SK-N-SH treated with all-trans-retinoic acid at 6 μM for 48 hours (cell line): ENCODE measurements around the gene FAM20B.

Source experiments
- ATAC-seq: fragments of 200-7000 bp; cut with Tn5 transposase; 3 replicates; pipeline ENCODE4 v1.9.1; 2020; ENCODE audit warnings: mild to moderate bottlenecking, moderate library complexity
- ARNTL ChIP-seq: fragments of 450-650 bp; formaldehyde crosslinking; IDR thresholded peaks from 2 replicates; pipeline ENCODE4 v1.5.0; 2020; ENCODE audit warnings: low read depth, mild to moderate bottlenecking, moderate library complexity, borderline replicate concordance
- BACH2 ChIP-seq: fragments of 250-450 bp; sonication (Bioruptor Pico); IDR thresholded peaks from 2 replicates; pipeline ENCODE4 v1.9.0; 2021; ENCODE audit warnings: mild to moderate bottlenecking, borderline replicate concordance
- CSDC2 ChIP-seq: fragments of 250-450 bp; sonication (Bioruptor Pico); IDR thresholded peaks from 2 replicates; pipeline ENCODE4 v1.5.0; 2020; ENCODE audit warnings: mild to moderate bottlenecking, moderate library complexity
- CSRNP3 ChIP-seq: fragments of 250-450 bp; sonication (Bioruptor Pico); IDR thresholded peaks from 2 replicates; pipeline ENCODE4 v1.5.1; 2021; ENCODE audit warnings: mild to moderate bottlenecking, moderate library complexity
- GLIS3 ChIP-seq: fragments of 250-450 bp; sonication (Bioruptor Pico); IDR thresholded peaks from 2 replicates; pipeline ENCODE4 v1.5.0; 2020; ENCODE audit warnings: mild to moderate bottlenecking, moderate library complexity
- ISL1 ChIP-seq: fragments of 250-450 bp; sonication (Bioruptor Pico); IDR thresholded peaks from 2 replicates; pipeline ENCODE4 v2.1.2; 2022; ENCODE audit warnings: mild to moderate bottlenecking, moderate library complexity
- OSR1 ChIP-seq: fragments of 250-450 bp; sonication (Bioruptor Pico); IDR thresholded peaks from 2 replicates; pipeline ENCODE4 v1.8.0; 2022; ENCODE audit warnings: moderate library complexity, mild to moderate bottlenecking, inconsistent platforms
- POU6F1 ChIP-seq: fragments of 250-450 bp; sonication (Bioruptor Pico); IDR thresholded peaks from 2 replicates; pipeline ENCODE4 v1.8.0; 2021; ENCODE audit warnings: low read depth, mild to moderate bottlenecking, moderate library complexity, borderline replicate concordance
- PPARA ChIP-seq: fragments of 250-450 bp; sonication (Bioruptor Pico); IDR thresholded peaks from 2 replicates; pipeline ENCODE4 v1.5.0; 2020; ENCODE audit warnings: mild to moderate bottlenecking, borderline replicate concordance
- RARB ChIP-seq: fragments of 250-450 bp; sonication (Bioruptor Pico); IDR thresholded peaks from 2 replicates; pipeline ENCODE4 v1.8.0; 2021; ENCODE audit warnings: mild to moderate bottlenecking, moderate library complexity
- SNAI2 ChIP-seq: fragments of 250-450 bp; sonication (Bioruptor Pico); IDR thresholded peaks from 2 replicates; pipeline ENCODE4 v1.5.0; 2020; ENCODE audit warnings: mild to moderate bottlenecking, moderate library complexity
- TOX ChIP-seq: fragments of 250-450 bp; sonication (Bioruptor Pico); IDR thresholded peaks from 2 replicates; pipeline ENCODE4 v1.8.0; 2021; ENCODE audit warnings: mild to moderate bottlenecking, moderate library complexity, borderline replicate concordance
- TSHZ2 ChIP-seq: fragments of 250-450 bp; sonication (Bioruptor Pico); IDR thresholded peaks from 2 replicates; pipeline ENCODE4 v1.5.0; 2020; ENCODE audit warnings: mild to moderate bottlenecking, moderate library complexity
- ZC3H10 ChIP-seq: fragments of 250-450 bp; sonication (Bioruptor Pico); IDR thresholded peaks from 2 replicates; pipeline ENCODE4 v1.5.1; 2021; ENCODE audit warnings: mild to moderate bottlenecking, moderate library complexity
- ZFP3 ChIP-seq: fragments of 250-450 bp; sonication (Bioruptor Pico); IDR thresholded peaks from 2 replicates; pipeline ENCODE4 v1.5.0; 2020; ENCODE audit warnings: mild to moderate bottlenecking, moderate library complexity
- ZFP30 ChIP-seq: fragments of 450-650 bp; formaldehyde crosslinking; IDR thresholded peaks from 2 replicates; pipeline ENCODE4 v1.5.0; 2022; ENCODE audit warnings: mild to moderate bottlenecking, moderate library complexity
- ZNF565 ChIP-seq: fragments of 450-650 bp; formaldehyde crosslinking; conservative IDR thresholded peaks from 2 replicates; pipeline ENCODE4 v1.5.0; 2020; ENCODE audit warnings: low read depth, mild to moderate bottlenecking, moderate library complexity
- ZNF70 ChIP-seq: fragments of 450-650 bp; formaldehyde crosslinking; IDR thresholded peaks from 2 replicates; pipeline ENCODE4 v1.5.0; 2020; ENCODE audit warnings: mild to moderate bottlenecking, moderate library complexity

The FAM20B gene

GRCh38 chr1:179046808-179047635, 21.3 kb downstream of the FAM20B start (continued):
- TF ChIP-seq ARNTL (CRISPR knock-in tag) (no peak), ZNF565 (CRISPR knock-in tag) (no peak), ZC3H10 (CRISPR knock-in tag) (no peak), CSDC2 (CRISPR knock-in tag) (no peak), ZNF70 (CRISPR knock-in tag) (no peak), ZFP30 (CRISPR knock-in tag) (no peak)

GRCh38 chr1:179047636-179047997, 21.9 kb downstream of the FAM20B start:
- no peak for TF ChIP-seq BACH2
- TF ChIP-seq GLIS3 (CRISPR knock-in tag): no peak
- TF ChIP-seq ZFP3 (CRISPR knock-in tag): no peak
- TF ChIP-seq ZNF70 (CRISPR knock-in tag): no peak
- 0 out of 2 replicates have a peak, but pooled peaks have one; percentile 9 for TF ChIP-seq TOX
- TF ChIP-seq, all 23 proteins: peak for 1

GRCh38 chr1:179048339-179049124, 22.8 kb downstream of the FAM20B start:
- no peak for ATAC-seq
- no peak for TF ChIP-seq GLIS3 (CRISPR knock-in tag)
- no peak for TF ChIP-seq BACH2
- TF ChIP-seq CSRNP3: no peak
- no peak for TF ChIP-seq PPARA (CRISPR knock-in tag)
- no peak for TF ChIP-seq TSHZ2 (CRISPR knock-in tag)
- TF ChIP-seq POU6F1 (CRISPR knock-in tag): no peak
- no peak for TF ChIP-seq ZFP30 (CRISPR knock-in tag)
- TF ChIP-seq ZC3H10 (CRISPR knock-in tag): no peak
- TF ChIP-seq TOX: no peak
- TF ChIP-seq, all 23 proteins: peak for 0

More at GRCh38 chr1:179047636-179047997, 21.9 kb downstream of the FAM20B start:
- ATAC-seq: peak; percentile 48; the same call in 2 of the 3 replicates

- TF ChIP-seq OSR1 (CRISPR knock-in tag) (no peak), ZFP3 (CRISPR knock-in tag) (no peak), PPARA (CRISPR knock-in tag) (no peak), ZNF70 (CRISPR knock-in tag) (no peak), ZNF565 (CRISPR knock-in tag) (no peak), RARB (no peak), ISL1 (CRISPR knock-in tag) (no peak), SNAI2 (CRISPR knock-in tag) (no peak), GLIS3 (CRISPR knock-in tag) (no peak), CSDC2 (CRISPR knock-in tag) (no peak), ARNTL (CRISPR knock-in tag) (no peak), BACH2 (no peak), POU6F1 (CRISPR knock-in tag) (no peak)
- TF ChIP-seq, all 23 proteins: peak for 0
- no peak for ATAC-seq
These were observed 27.1 kb downstream of the FAM20B start for GRCh38 chr1:179052776-179053175.
